Tibial artery (tissue), 4 donors: ENCODE measurements around the gene MCTP2.
"Not testable (repeated sequence)": the region's sequence is repeated elsewhere in the genome, so short reads cannot be mapped to it uniquely, and the experiment has no call there.

ENCODE experiments used
- DNase-seq, 2 donors: peaks; one replicate each; pipeline ENCODE4 v3.0.0-alpha.2; 2019
- H3K27ac ChIP-seq, 2 donors: fragments of 200-600 bp; sonication (generic) in 1 of 2; 1 replicate in 1 of 2; 2 replicates in 1 of 2; pipeline ENCODE4 v1.5.1; 2018 to 2019; ENCODE audit warnings: mild to moderate bottlenecking in 1 of 2
- H3K27me3 ChIP-seq, 2 donors: fragments of 200-600 bp; sonication (generic) in 1 of 2; one replicate each; pipeline versions ENCODE4 v1.5.1 to v1.6.0; 2016 to 2019
- H3K36me3 ChIP-seq, 3 donors: fragments of 200-600 bp; sonication (generic) in 2 of 3; one replicate each; pipeline ENCODE4 v1.5.1; 2016 to 2019; ENCODE audit warnings: mild to moderate bottlenecking in 2 of 3
- H3K4me1 ChIP-seq, 4 donors: fragments of 200-600 bp; sonication (generic) in 2 of 4; 1 replicate in 3 of 4; 2 replicates in 1 of 4; pipeline ENCODE4 v1.5.1; 2016 to 2019
- H3K4me3 ChIP-seq, 2 donors: fragments of 200-600 bp; sonication (generic) in 1 of 2; 1 replicate in 1 of 2; 2 replicates in 1 of 2; pipeline ENCODE4 v1.5.1; 2018 to 2019; ENCODE audit warnings: mild to moderate bottlenecking in 2 of 2
- H3K9me3 ChIP-seq, 3 donors: fragments of 200-600 bp; sonication (generic) in 1 of 3; one replicate each; pipeline ENCODE4 v1.5.1; 2016 to 2019
- intact Hi-C: fragments of 100-400 bp; cut with DNase I; formaldehyde crosslinking; loops from one replicate; pipeline ENCODE4 v1.15.0; 2023; ENCODE audit warnings: low total_unique reads
- TF ChIP-seq, protein P1 (sequence below), 2 experiments: fragments of 200-600 bp in 1 of 2; fragments of 450-650 bp in 1 of 2; IDR thresholded peaks; one replicate each; pipeline ENCODE4 v1.5.1; 2017 to 2019; ENCODE audit warnings: antibody characterized with exemption in 2 of 2, mild to moderate bottlenecking in 1 of 2, moderate library complexity in 1 of 2

MCTP2 gene

DNA sequence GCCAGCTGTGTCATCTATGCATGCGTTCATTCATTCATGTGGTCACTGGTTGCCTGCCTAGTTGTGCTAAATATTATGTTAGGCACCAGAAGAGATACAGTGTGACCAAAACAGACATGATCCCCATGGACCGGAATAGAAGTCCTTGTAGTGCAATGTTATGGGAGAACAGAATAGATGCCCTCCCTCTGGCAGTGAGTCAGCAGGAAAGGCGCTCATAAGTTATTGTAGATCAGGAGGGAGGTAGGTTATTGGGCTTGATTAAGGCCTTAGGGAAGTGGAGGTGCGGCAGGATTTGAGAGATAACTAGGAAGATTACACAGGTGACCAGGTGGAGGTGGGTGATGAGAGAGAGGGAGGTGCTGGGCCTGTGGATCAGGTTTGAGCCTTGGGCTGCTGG is 5.2 kb downstream of the MCTP2 start:
- Histone ChIP-seq H3K4me3 (no peak overlapping the region), H3K9me3 (no peaks in the 10 kb centered on the region), H3K27ac (no peak overlapping the region), H3K27me3 (peaks cover 0 to under 1% of the 10 kb centered on the region in 2 donors), H3K36me3 (no peaks in the 10 kb centered on the region), H3K4me1 (peaks cover 0 to 5% (median 1%) of the 10 kb centered on the region in 4 donors)
- intact Hi-C loops = no loop called here
- DNase-seq = no peak
- TF ChIP-seq, protein P1, sequence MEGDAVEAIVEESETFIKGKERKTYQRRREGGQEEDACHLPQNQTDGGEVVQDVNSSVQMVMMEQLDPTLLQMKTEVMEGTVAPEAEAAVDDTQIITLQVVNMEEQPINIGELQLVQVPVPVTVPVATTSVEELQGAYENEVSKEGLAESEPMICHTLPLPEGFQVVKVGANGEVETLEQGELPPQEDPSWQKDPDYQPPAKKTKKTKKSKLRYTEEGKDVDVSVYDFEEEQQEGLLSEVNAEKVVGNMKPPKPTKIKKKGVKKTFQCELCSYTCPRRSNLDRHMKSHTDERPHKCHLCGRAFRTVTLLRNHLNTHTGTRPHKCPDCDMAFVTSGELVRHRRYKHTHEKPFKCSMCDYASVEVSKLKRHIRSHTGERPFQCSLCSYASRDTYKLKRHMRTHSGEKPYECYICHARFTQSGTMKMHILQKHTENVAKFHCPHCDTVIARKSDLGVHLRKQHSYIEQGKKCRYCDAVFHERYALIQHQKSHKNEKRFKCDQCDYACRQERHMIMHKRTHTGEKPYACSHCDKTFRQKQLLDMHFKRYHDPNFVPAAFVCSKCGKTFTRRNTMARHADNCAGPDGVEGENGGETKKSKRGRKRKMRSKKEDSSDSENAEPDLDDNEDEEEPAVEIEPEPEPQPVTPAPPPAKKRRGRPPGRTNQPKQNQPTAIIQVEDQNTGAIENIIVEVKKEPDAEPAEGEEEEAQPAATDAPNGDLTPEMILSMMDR (IDR thresholded peaks at IDR 0.05) = no peak

GRCh38 chr15:94237903-94238302 is 6.5 kb downstream of the MCTP2 start:
- Histone ChIP-seq H3K27ac (no peak overlapping the region), H3K4me3 (no peak overlapping the region), H3K9me3 (no peaks in the 10 kb centered on the region), H3K4me1 (no peaks in the 10 kb centered on the region), H3K36me3 (no peaks in the 10 kb centered on the region), H3K27me3 (no peaks in the 10 kb centered on the region)
- TF ChIP-seq, protein P1 (IDR thresholded peaks at IDR 0.05) = no peak
- intact Hi-C loops = no loop called here
- no peak for DNase-seq

- Histone ChIP-seq H3K4me3 (no peak overlapping the region), H3K4me1 (no peaks in the 10 kb centered on the region), H3K9me3 (no peaks in the 10 kb centered on the region), H3K36me3 (no peaks in the 10 kb centered on the region), H3K27me3 (no peaks in the 10 kb centered on the region), H3K27ac (no peak overlapping the region)
- TF ChIP-seq, protein P1 (IDR thresholded peaks at IDR 0.05) = no peak
- no peak for DNase-seq
- intact Hi-C loops = no loop called here
Observed at GRCh38 chr15:94238539-94239118, 7.3 kb downstream of the MCTP2 start.

- no peak for DNase-seq
- intact Hi-C loops = no loop called here
- TF ChIP-seq, protein P1 (IDR thresholded peaks at IDR 0.05) = no peak
- Histone ChIP-seq H3K9me3 (no peaks in the 10 kb centered on the region), H3K27ac (no peak overlapping the region), H3K4me3 (no peak overlapping the region), H3K27me3 (no peaks in the 10 kb centered on the region), H3K4me1 (no peaks in the 10 kb centered on the region), H3K36me3 (no peaks in the 10 kb centered on the region)
Observed at GRCh38 chr15:94239474-94239873, 8.1 kb downstream of the MCTP2 start.

DNA sequence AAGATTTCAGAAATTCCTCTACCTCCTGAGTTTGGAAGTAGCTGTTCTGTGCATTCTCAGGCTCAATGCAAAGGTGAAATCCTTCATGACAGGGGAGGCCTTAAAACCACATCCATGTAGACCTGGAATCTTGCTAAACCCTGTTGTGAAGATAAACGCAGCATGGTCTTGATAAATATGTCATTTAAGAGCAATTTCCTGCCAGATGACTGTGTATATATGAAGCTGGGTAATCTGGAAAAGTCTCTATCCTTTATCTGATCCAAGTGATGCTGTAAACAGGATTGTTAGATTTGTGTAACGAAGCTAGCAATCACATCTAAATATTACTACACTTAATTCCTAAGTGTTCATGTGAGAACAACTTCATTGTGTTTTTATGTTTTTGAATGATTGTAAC is 9.1 kb downstream of the MCTP2 start:
- TF ChIP-seq, protein P1 (IDR thresholded peaks at IDR 0.05) = no peak
- H3K9me3 ChIP-seq = no peaks in the 10 kb centered on the region
- no peaks in the 10 kb centered on the region for H3K36me3 ChIP-seq
- H3K4me3 ChIP-seq = no peak overlapping the region
- H3K4me1 ChIP-seq = no peaks in the 10 kb centered on the region
- H3K27me3 ChIP-seq = no peaks in the 10 kb centered on the region
- intact Hi-C loops = no loop called here
- no peak for DNase-seq
- H3K27ac ChIP-seq = no peak overlapping the region

DNA sequence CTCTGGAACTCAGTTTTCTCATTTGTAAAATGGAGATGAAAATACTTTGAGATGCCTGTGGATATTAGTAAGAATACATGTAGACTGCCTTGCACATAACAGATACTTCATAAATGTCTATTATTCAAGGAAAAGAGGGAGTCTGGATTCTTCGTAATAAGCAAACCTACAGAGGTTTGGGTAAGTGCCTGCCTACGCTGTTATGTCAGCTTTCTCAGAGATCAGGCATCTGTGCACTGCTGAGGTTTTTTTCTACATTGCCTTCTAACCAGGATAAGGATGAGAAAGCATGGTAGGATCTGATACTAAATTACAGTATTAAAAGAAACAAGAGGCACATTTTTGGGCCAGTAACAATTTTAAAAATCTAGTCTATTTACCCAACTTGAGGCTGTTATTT is 10.9 kb downstream of the MCTP2 start:
- Histone ChIP-seq H3K4me3 (no peak overlapping the region), H3K27me3 (no peaks in the 10 kb centered on the region)
- TF ChIP-seq, protein P1 (IDR thresholded peaks at IDR 0.05) = no peak

DNA sequence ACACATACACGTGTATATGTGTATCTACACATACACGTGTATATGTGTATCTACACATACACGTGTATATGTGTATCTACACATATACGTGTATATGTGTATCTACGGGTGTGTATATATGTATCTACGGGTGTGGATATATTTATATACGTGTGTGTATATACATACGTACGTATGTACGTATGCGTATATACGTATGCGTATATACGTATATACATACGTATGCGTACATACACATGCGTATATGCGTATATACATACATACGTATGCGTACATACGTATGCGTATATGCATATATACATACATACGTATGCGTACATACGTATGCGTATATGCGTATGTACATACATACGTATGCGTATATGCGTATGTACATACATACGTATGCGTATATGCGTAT is 11.6 kb downstream of the MCTP2 start:
- H3K4me3 ChIP-seq, H3K36me3 ChIP-seq, H3K27me3 ChIP-seq, H3K9me3 ChIP-seq, intact Hi-C loops, DNase-seq, H3K27ac ChIP-seq, H3K4me1 ChIP-seq: not testable (repeated sequence)

More for the DNA sequence above, 10.9 kb downstream of the MCTP2 start:
- no peak overlapping the region for H3K27ac ChIP-seq
- no peak for DNase-seq
- no peaks in the 10 kb centered on the region for H3K4me1 ChIP-seq
- no peaks in the 10 kb centered on the region for H3K36me3 ChIP-seq
- no peaks in the 10 kb centered on the region for H3K9me3 ChIP-seq
- intact Hi-C loops = no loop called here
